ENCODE measurements around the gene CLEC16A.

GRCh38 chr16:10964039-10964890 lies 19.9 kb downstream of the CLEC16A start:
- no peak for TF ChIP-seq NFIC (IDR thresholded peaks at IDR 0.05)
- TF ChIP-seq EP300 (IDR thresholded peaks at IDR 0.05; ENCODE audit: borderline replicate concordance) = no peak
- no peak for TF ChIP-seq FOXM1 (IDR thresholded peaks at IDR 0.05; ENCODE audit: borderline replicate concordance, low read depth)
- no peak for TF ChIP-seq YY1 (IDR thresholded peaks at IDR 0.05; ENCODE audit: low read depth)
- TF ChIP-seq MAX (IDR thresholded peaks at IDR 0.05) = no peak
- TF ChIP-seq CEBPB (IDR thresholded peaks at IDR 0.05) = no peak
- no peak for TF ChIP-seq USF1 (IDR thresholded peaks at IDR 0.05)
- no peak for TF ChIP-seq REST (IDR thresholded peaks at IDR 0.05; ENCODE audit: low read depth)
- no peak for TF ChIP-seq TAF1 (IDR thresholded peaks at IDR 0.05; ENCODE audit: low read depth)
- peak; percentile 79 for TF ChIP-seq RAD21 (IDR thresholded peaks at IDR 0.05; ENCODE audit: low read depth)
